IMR-90 (cell line): Measurements from ENCODE around the gene WBP2NL.

Experiments
- CTCF ChIP-seq: conservative IDR thresholded peaks from 2 replicates; pipeline ENCODE4 v1.5.1; 2012; ENCODE audit warnings: mild to moderate bottlenecking, low read depth, low read length, improper control_type of control experiment
- FOS ChIP-seq: fragments of 150-350 bp; IDR thresholded peaks from 2 replicates; pipeline ENCODE4 v1.6.1; 2016; ENCODE audit warnings: low read depth, low read length
- MAFK ChIP-seq: IDR thresholded peaks from 2 replicates; pipeline ENCODE4 v1.6.1; 2012; ENCODE audit warnings: low read depth, low read length, improper control_type of control experiment
- POLR2A ChIP-seq: IDR thresholded peaks from 2 replicates; pipeline ENCODE4 v1.6.1; 2012; ENCODE audit warnings: mild to moderate bottlenecking, low read depth, low read length
- RAD21 ChIP-seq: IDR thresholded peaks from 2 replicates; pipeline ENCODE4 v1.6.1; 2012; ENCODE audit warnings: low read length, improper control_type of control experiment
- RCOR1 ChIP-seq: IDR thresholded peaks from 2 replicates; pipeline ENCODE4 v1.6.1; 2012; ENCODE audit warnings: mild to moderate bottlenecking, low read length, improper control_type of control experiment; ENCODE audit not compliant: insufficient replicate concordance
- RFX5 ChIP-seq: IDR thresholded peaks from 2 replicates; pipeline ENCODE4 v1.8.0; 2012; ENCODE audit warnings: low read depth, mild to moderate bottlenecking, low read length, moderate library complexity
- SMC3 ChIP-seq: fragments of 150-350 bp; IDR thresholded peaks from 2 replicates; pipeline ENCODE4 v1.6.1; 2016; ENCODE audit warnings: low read depth, mild to moderate bottlenecking, antibody characterized with exemption, low read length, moderate library complexity
- TF ChIP-seq, protein P1 (sequence below): fragments of 150-350 bp; IDR thresholded peaks from 2 replicates; pipeline ENCODE4 v1.6.1; 2016; ENCODE audit warnings: low read depth, mild to moderate bottlenecking, low read length, moderate library complexity, borderline replicate concordance

DNA sequence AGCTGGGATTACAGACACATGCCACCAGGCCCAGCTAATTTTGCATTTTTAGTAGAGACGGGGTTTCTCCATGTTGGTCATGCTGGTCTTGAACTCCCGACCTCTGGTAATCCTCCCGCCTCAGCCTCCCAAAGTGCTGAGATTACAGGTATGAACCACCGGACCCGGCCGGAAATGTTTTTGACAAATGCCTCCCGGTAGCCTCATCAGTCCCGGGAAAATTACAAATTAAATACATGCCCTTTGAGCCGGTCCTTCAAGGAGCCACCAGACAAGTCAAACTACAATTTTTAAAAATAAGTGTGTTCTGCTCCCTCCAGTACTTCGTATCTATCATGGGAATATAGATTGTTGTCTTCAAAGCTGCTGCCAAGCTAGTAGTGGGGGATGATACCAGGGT lies 17.5 kb downstream of the WBP2NL start:
- TF ChIP-seq CTCF = no peak
- TF ChIP-seq POLR2A = no peak
- no peak for TF ChIP-seq FOS
- no peak for TF ChIP-seq SMC3
- TF ChIP-seq RFX5 = no peak
- TF ChIP-seq RAD21 = no peak
- no peak for TF ChIP-seq RCOR1
- TF ChIP-seq MAFK = no peak
- TF ChIP-seq, protein P1, sequence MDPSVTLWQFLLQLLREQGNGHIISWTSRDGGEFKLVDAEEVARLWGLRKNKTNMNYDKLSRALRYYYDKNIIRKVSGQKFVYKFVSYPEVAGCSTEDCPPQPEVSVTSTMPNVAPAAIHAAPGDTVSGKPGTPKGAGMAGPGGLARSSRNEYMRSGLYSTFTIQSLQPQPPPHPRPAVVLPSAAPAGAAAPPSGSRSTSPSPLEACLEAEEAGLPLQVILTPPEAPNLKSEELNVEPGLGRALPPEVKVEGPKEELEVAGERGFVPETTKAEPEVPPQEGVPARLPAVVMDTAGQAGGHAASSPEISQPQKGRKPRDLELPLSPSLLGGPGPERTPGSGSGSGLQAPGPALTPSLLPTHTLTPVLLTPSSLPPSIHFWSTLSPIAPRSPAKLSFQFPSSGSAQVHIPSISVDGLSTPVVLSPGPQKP = no peak
